ENCODE results near the gene POLE.

GRCh38 chr12:132588319-132588718 is 98.8 kb downstream of the POLE start:
- TF ChIP-seq, protein P1, sequence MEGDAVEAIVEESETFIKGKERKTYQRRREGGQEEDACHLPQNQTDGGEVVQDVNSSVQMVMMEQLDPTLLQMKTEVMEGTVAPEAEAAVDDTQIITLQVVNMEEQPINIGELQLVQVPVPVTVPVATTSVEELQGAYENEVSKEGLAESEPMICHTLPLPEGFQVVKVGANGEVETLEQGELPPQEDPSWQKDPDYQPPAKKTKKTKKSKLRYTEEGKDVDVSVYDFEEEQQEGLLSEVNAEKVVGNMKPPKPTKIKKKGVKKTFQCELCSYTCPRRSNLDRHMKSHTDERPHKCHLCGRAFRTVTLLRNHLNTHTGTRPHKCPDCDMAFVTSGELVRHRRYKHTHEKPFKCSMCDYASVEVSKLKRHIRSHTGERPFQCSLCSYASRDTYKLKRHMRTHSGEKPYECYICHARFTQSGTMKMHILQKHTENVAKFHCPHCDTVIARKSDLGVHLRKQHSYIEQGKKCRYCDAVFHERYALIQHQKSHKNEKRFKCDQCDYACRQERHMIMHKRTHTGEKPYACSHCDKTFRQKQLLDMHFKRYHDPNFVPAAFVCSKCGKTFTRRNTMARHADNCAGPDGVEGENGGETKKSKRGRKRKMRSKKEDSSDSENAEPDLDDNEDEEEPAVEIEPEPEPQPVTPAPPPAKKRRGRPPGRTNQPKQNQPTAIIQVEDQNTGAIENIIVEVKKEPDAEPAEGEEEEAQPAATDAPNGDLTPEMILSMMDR (conservative IDR thresholded peaks at IDR 0.05; ENCODE audit: low read length): no peak
- no peak for TF ChIP-seq EZH2phosphoT487 (IDR thresholded peaks at IDR 0.05; ENCODE audit: borderline replicate concordance, low read depth, low read length)
